ENCODE data around the gene SYNE1.
"Not testable (repeated sequence)": the region's sequence is repeated elsewhere in the genome, so short reads cannot be mapped to it uniquely, and the experiment has no call there.

- TF ChIP-seq CTCF, POLR2A (IDR thresholded peaks at IDR 0.05): not testable (repeated sequence)
These were observed 215.7 kb downstream of the SYNE1 start for GRCh38 chr6:152421496-152421895.

Data from upper lobe of left lung (tissue), 4 donors.